Measurements from ENCODE around the gene IQSEC1.

Gene IQSEC1

DNA sequence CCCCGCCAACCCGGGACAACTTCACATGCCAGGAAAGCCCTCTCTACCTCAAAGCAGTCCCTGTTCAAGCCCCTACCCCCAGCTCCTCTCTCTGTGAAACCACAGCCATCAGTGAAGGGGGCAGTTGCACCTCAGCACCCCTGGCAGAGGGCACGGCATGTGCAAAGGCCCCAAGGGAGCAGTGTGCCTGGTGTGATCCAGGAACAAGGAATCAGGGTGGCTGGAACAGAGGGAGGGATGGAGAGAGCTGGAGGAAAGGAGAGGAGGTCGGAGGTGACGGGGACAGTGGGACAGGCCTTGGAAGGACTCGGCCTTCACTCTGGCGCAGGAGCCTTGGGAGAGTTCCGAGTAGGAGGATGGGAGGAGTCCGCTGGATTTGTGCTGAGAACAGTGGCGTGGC is 26.5 kb upstream of the IQSEC1 start:
- no peaks in the 10 kb centered on the region for H3F3A ChIP-seq (ENCODE audit: insufficient read depth)
- H3K27ac ChIP-seq (ENCODE audit: low read depth, low read length): no peak overlapping the region
- no peaks in the 10 kb centered on the region for H4K20me1 ChIP-seq (ENCODE audit: low read depth, low read length)
- H3K9ac ChIP-seq (ENCODE audit: low read length): no peak overlapping the region
- H3K27me3 ChIP-seq (ENCODE audit: low read length): no peaks in the 10 kb centered on the region
- H3K79me2 ChIP-seq (ENCODE audit: insufficient read depth, low read length): no peaks in the 10 kb centered on the region
- TF ChIP-seq CTCF (IDR thresholded peaks at IDR 0.05; ENCODE audit: insufficient read depth, low read length, poor library complexity, severe bottlenecking) (no peak), EZH2phosphoT487 (conservative IDR thresholded peaks at IDR 0.05; ENCODE audit: low read length) (no peak)
- H3K9me2 ChIP-seq (replicated peaks; ENCODE audit: insufficient read depth, low read length): no peaks in the 10 kb centered on the region
- no peak overlapping the region for H2AFZ ChIP-seq (ENCODE audit: low read depth, low read length, severe bottlenecking)
- H3K4me3 ChIP-seq (ENCODE audit: insufficient read depth, low read length, poor library complexity, severe bottlenecking): no peak overlapping the region
- H3K36me3 ChIP-seq (ENCODE audit: low read length): no peaks in the 10 kb centered on the region
- H3K9me3 ChIP-seq (ENCODE audit: insufficient read depth, low read length): no peaks in the 10 kb centered on the region
- H3K4me2 ChIP-seq (ENCODE audit: low read depth, low read length, poor library complexity, severe bottlenecking): no peak overlapping the region

- Histone ChIP-seq H2AFZ (ENCODE audit: low read depth, low read length, severe bottlenecking) (no peak overlapping the region), H3K9me3 (ENCODE audit: insufficient read depth, low read length) (no peaks in the 10 kb centered on the region), H3K9ac (ENCODE audit: low read length) (no peak overlapping the region), H3K9me2 (replicated peaks; ENCODE audit: insufficient read depth, low read length) (no peaks in the 10 kb centered on the region), H4K20me1 (ENCODE audit: low read depth, low read length) (no peaks in the 10 kb centered on the region), H3K79me2 (ENCODE audit: insufficient read depth, low read length) (no peaks in the 10 kb centered on the region), H3K36me3 (ENCODE audit: low read length) (no peaks in the 10 kb centered on the region), H3K27me3 (ENCODE audit: low read length) (no peaks in the 10 kb centered on the region), H3K27ac (ENCODE audit: low read depth, low read length) (no peak overlapping the region), H3F3A (ENCODE audit: insufficient read depth) (no peaks in the 10 kb centered on the region), H3K4me3 (ENCODE audit: insufficient read depth, low read length, poor library complexity, severe bottlenecking) (no peak overlapping the region), H3K4me2 (ENCODE audit: low read depth, low read length, poor library complexity, severe bottlenecking) (no peak overlapping the region)
- TF ChIP-seq EZH2phosphoT487 (conservative IDR thresholded peaks at IDR 0.05; ENCODE audit: low read length): no peak
- TF ChIP-seq CTCF (IDR thresholded peaks at IDR 0.05; ENCODE audit: insufficient read depth, low read length, poor library complexity, severe bottlenecking): no peak
Observed at GRCh38 chr3:13098192-13098988, 25.2 kb upstream of the IQSEC1 start.

GRCh38 chr3:13096356-13096755 is 23.1 kb upstream of the IQSEC1 start:
- no peaks in the 10 kb centered on the region for H3K27me3 ChIP-seq (ENCODE audit: low read length)
- H3F3A ChIP-seq (ENCODE audit: insufficient read depth): no peaks in the 10 kb centered on the region
- TF ChIP-seq CTCF (IDR thresholded peaks at IDR 0.05; ENCODE audit: insufficient read depth, low read length, poor library complexity, severe bottlenecking) (no peak), EZH2phosphoT487 (conservative IDR thresholded peaks at IDR 0.05; ENCODE audit: low read length) (no peak)
- no peak overlapping the region for H3K4me2 ChIP-seq (ENCODE audit: low read depth, low read length, poor library complexity, severe bottlenecking)
- H3K4me3 ChIP-seq (ENCODE audit: insufficient read depth, low read length, poor library complexity, severe bottlenecking): no peak overlapping the region
- no peaks in the 10 kb centered on the region for H4K20me1 ChIP-seq (ENCODE audit: low read depth, low read length)
- no peak overlapping the region for H3K9ac ChIP-seq (ENCODE audit: low read length)
- H3K79me2 ChIP-seq (ENCODE audit: insufficient read depth, low read length): no peaks in the 10 kb centered on the region
- H3K36me3 ChIP-seq (ENCODE audit: low read length): no peaks in the 10 kb centered on the region
- no peaks in the 10 kb centered on the region for H3K9me3 ChIP-seq (ENCODE audit: insufficient read depth, low read length)
- H2AFZ ChIP-seq (ENCODE audit: low read depth, low read length, severe bottlenecking): no peak overlapping the region
- H3K27ac ChIP-seq (ENCODE audit: low read depth, low read length): no peak overlapping the region
- H3K9me2 ChIP-seq (replicated peaks; ENCODE audit: insufficient read depth, low read length): no peaks in the 10 kb centered on the region
